ENCODE results near the gene OR9Q1. TPM values are rescaled to one million over a fixed set of nuclear protein-coding genes. Genes with fewer than 3 reads are reported as not detected.

The OR9Q1 gene
- total RNA-seq, 6 donors from 2014 or later = not detected

GRCh38 chr11:58186938-58187337, 163.3 kb downstream of the OR9Q1 start:
- Histone ChIP-seq H3K27me3 (no peaks in the 10 kb centered on the region), H3K9me3 (no peaks in the 10 kb centered on the region), H3K4me1 (no peaks in the 10 kb centered on the region), H3K27ac (no peak overlapping the region), H3K36me3 (no peaks in the 10 kb centered on the region), H3K4me3 (no peak overlapping the region)
- no peak for DNase-seq
- TF ChIP-seq POLR2A (IDR thresholded peaks at IDR 0.05) = no peak
- no peak for TF ChIP-seq EP300 (IDR thresholded peaks at IDR 0.05)
- no peak for ATAC-seq (ENCODE audit: low FRiP score in 2 of 2)
- 93 to 96% methylated on average over 4 of the region's 4 CpGs for WGBS, 2 donors

GRCh38 chr11:58188770-58189169, 165.1 kb downstream of the OR9Q1 start, which contains the start of gene OR9Q2:
Gene OR9Q2 (plus strand): TSS chr11:58189070. CDS start chr11:58190491, 1,421 bp downstream.
- H3K4me3 ChIP-seq = no peak within 1 kb of the TSS
- TF ChIP-seq EP300 (IDR thresholded peaks at IDR 0.05) (no peak), CTCF (IDR thresholded peaks at IDR 0.05) (no peak), POLR2AphosphoS5 (IDR thresholded peaks at IDR 0.05) (no peak), POLR2A (IDR thresholded peaks at IDR 0.05) (no peak)
- no peaks in the 10 kb centered on the region for H3K9me3 ChIP-seq
- H3K36me3 ChIP-seq = no peaks in the 10 kb centered on the region
- no peak within 1 kb of the TSS for H3K27ac ChIP-seq
- 92 to 95% methylated on average over 2 of the region's 2 CpGs for WGBS, 2 donors
- no peaks in the 10 kb centered on the region for H3K4me1 ChIP-seq
- DNase-seq = no peak
- no peak for ATAC-seq (ENCODE audit: low FRiP score in 2 of 2)
- H3K27me3 ChIP-seq = no peaks in the 10 kb centered on the region

GRCh38 chr11:58192229-58192628, 168.5 kb downstream of the OR9Q1 start:
- H3K36me3 ChIP-seq = no peaks in the 10 kb centered on the region
- ATAC-seq (ENCODE audit: low FRiP score in 2 of 2) (no peak), DNase-seq (no peak)
- no peak overlapping the region for H3K27ac ChIP-seq
- H3K27me3 ChIP-seq = no peaks in the 10 kb centered on the region
- TF ChIP-seq POLR2AphosphoS5 (IDR thresholded peaks at IDR 0.05) = no peak
- no peak for TF ChIP-seq EP300 (IDR thresholded peaks at IDR 0.05)
- TF ChIP-seq POLR2A (IDR thresholded peaks at IDR 0.05) = no peak
- no peak for TF ChIP-seq CTCF (IDR thresholded peaks at IDR 0.05)
- H3K9me3 ChIP-seq = peaks cover 0 to under 1% (median 0%) of the 10 kb centered on the region in 4 donors
- no peak overlapping the region for H3K4me3 ChIP-seq
- 77 to 78% methylated on average over 3 of the region's 3 CpGs for WGBS, 2 donors
- H3K4me1 ChIP-seq = no peaks in the 10 kb centered on the region

GRCh38 chr11:58193391-58193790, 169.7 kb downstream of the OR9Q1 start:
- Histone ChIP-seq H3K4me1 (no peaks in the 10 kb centered on the region), H3K27ac (no peak overlapping the region), H3K9me3 (peaks cover 0 to 8% (median 0%) of the 10 kb centered on the region in 4 donors), H3K4me3 (no peak overlapping the region), H3K27me3 (no peaks in the 10 kb centered on the region), H3K36me3 (no peaks in the 10 kb centered on the region)
- TF ChIP-seq POLR2AphosphoS5 (IDR thresholded peaks at IDR 0.05) (no peak), CTCF (IDR thresholded peaks at IDR 0.05) (no peak), EP300 (IDR thresholded peaks at IDR 0.05) (no peak), POLR2A (IDR thresholded peaks at IDR 0.05) (no peak)
- no peak for ATAC-seq (ENCODE audit: low FRiP score in 2 of 2)
- DNase-seq = no peak

GRCh38 chr11:58195939-58196338, 172.3 kb downstream of the OR9Q1 start:
- Histone ChIP-seq H3K27me3 (no peaks in the 10 kb centered on the region), H3K4me3 (no peak overlapping the region), H3K9me3 (peaks cover 0 to 8% (median 0%) of the 10 kb centered on the region in 4 donors), H3K4me1 (no peaks in the 10 kb centered on the region), H3K36me3 (no peaks in the 10 kb centered on the region), H3K27ac (no peak overlapping the region)
- TF ChIP-seq POLR2A (IDR thresholded peaks at IDR 0.05) = no peak
- 89 to 93% methylated on average over 2 of the region's 2 CpGs for WGBS, 2 donors
- ATAC-seq (ENCODE audit: low FRiP score in 2 of 2) (no peak), DNase-seq (no peak)

- ATAC-seq (ENCODE audit: low FRiP score in 2 of 2) (no peak), DNase-seq (no peak)
- Histone ChIP-seq H3K36me3 (no peaks in the 10 kb centered on the region), H3K27me3 (no peaks in the 10 kb centered on the region), H3K27ac (no peak overlapping the region), H3K9me3 (peaks cover 0 to 8% (median 0%) of the 10 kb centered on the region in 4 donors), H3K4me1 (no peaks in the 10 kb centered on the region), H3K4me3 (no peak overlapping the region)
- WGBS, 2 donors = 43 to 47% methylated on average over 1 of the region's 1 CpG
- TF ChIP-seq EP300 (IDR thresholded peaks at IDR 0.05) (no peak), CTCF (IDR thresholded peaks at IDR 0.05) (no peak)
These were observed 175.6 kb downstream of the OR9Q1 start for GRCh38 chr11:58199271-58199670.

Measured in upper lobe of left lung (tissue), 6 donors.